OCI-LY7 (cell line): ENCODE measurements around the gene ADARB2.

Experiments
- EZH2phosphoT487 ChIP-seq: fragments of 200-600 bp; sonication (generic); IDR thresholded peaks from 2 replicates; pipeline ENCODE4 v1.6.1; 2018; ENCODE audit warnings: low read depth, borderline replicate concordance, mild to moderate bottlenecking, mixed run types, antibody characterized with exemption, low read length, moderate library complexity, mixed read lengths
- TF ChIP-seq, protein P1 (sequence below): fragments of 200-600 bp; sonication (generic); conservative IDR thresholded peaks from 2 replicates; pipeline ENCODE4 v1.5.1; 2014; ENCODE audit warnings: mild to moderate bottlenecking, antibody characterized with exemption, low read length, moderate library complexity, mixed read lengths

DNA sequence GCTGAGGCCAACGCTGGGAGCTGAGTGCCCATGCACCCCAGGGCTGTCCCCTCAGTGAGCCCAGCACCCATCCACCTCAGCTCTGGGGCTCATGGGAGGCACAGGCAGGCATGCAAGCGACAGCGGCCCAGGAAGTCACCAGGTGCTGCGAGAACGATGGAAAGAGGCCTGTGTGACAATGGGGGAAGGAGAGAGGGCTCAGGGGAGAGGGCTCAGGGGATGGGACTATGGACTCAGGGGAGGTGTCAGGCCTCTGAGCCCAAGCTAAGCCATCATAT, 388.6 kb downstream of the ADARB2 start:
- TF ChIP-seq, protein P1, sequence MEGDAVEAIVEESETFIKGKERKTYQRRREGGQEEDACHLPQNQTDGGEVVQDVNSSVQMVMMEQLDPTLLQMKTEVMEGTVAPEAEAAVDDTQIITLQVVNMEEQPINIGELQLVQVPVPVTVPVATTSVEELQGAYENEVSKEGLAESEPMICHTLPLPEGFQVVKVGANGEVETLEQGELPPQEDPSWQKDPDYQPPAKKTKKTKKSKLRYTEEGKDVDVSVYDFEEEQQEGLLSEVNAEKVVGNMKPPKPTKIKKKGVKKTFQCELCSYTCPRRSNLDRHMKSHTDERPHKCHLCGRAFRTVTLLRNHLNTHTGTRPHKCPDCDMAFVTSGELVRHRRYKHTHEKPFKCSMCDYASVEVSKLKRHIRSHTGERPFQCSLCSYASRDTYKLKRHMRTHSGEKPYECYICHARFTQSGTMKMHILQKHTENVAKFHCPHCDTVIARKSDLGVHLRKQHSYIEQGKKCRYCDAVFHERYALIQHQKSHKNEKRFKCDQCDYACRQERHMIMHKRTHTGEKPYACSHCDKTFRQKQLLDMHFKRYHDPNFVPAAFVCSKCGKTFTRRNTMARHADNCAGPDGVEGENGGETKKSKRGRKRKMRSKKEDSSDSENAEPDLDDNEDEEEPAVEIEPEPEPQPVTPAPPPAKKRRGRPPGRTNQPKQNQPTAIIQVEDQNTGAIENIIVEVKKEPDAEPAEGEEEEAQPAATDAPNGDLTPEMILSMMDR = no peak
- TF ChIP-seq EZH2phosphoT487 = no peak
